GM12878 (cell line): Measurements from ENCODE around the gene SLC25A33. TPM values are rescaled to one million over a fixed set of nuclear protein-coding genes. Genes with fewer than 3 reads are reported as not detected.

ENCODE experiments used
- ATAC-seq: fragments of 200-7000 bp; cut with Tn5 transposase; 3 replicates; pipeline ENCODE4 v1.9.1; 2020; ENCODE audit warnings: mild to moderate bottlenecking, moderate library complexity
- BruUV-seq: library from RNA; stranded (reverse); fragments of 400-500 nt; replicated peaks from 2 replicates; lab custom pipeline; 2021; lab: Mats Ljungman, UMichigan
- CTCF ChIA-PET: fragments of 300-600 bp; sonication (Branson Sonifier 250); formaldehyde crosslinking; extraction: SDS; loops from one replicate; lab custom pipeline; 2021; ENCODE audit warnings: inconsistent platforms; lab: Yijun Ruan, JAX
- POLR2A ChIA-PET: fragments of 350-600 bp; formaldehyde crosslinking; extraction: SDS; loops from one replicate; lab custom pipeline; 2021; ENCODE audit warnings: inconsistent platforms; lab: Charles Lee
- RAD21 ChIA-PET: fragments of 300-600 bp; sonication (Branson Sonifier 250); formaldehyde crosslinking; loops from one replicate; lab custom pipeline; 2023; ENCODE audit warnings: antibody characterized with exemption; ENCODE audit not compliant: unreplicated experiment; lab: Charles Lee
- SMC1A ChIA-PET: fragments of 300-600 bp; sonication (Branson Sonifier 250); formaldehyde crosslinking; loops from one replicate; lab custom pipeline; 2023; ENCODE audit not compliant: unreplicated experiment, uncharacterized antibody; lab: Charles Lee
- DNase-seq: peaks from one replicate; pipeline ENCODE4 v3.0.0-alpha.2; 2011; ENCODE audit warnings: low read depth, low spot score
- FAIRE-seq: peaks from 3 replicates; lab custom pipeline; 2011; peaks lifted over from hg19 to GRCh38; lab: Jason Lieb, UNC
- H2AFZ ChIP-seq: 2 replicates; pipeline ENCODE4 v1.6.0; 2011; ENCODE audit warnings: low read depth, low read length, control low read depth; ENCODE audit not compliant: control insufficient read depth
- H3K27ac ChIP-seq: 2 replicates; pipeline ENCODE4 v1.5.1; 2011; ENCODE audit warnings: control low read depth; ENCODE audit not compliant: control insufficient read depth, insufficient read depth
- H3K27me3 ChIP-seq, 2 experiments: replicated peaks in 1 of 2; 2 replicates each; pipeline versions ENCODE4 v1.6.0 to v1.6.1; 2011; ENCODE audit warnings: low read length in 1 of 2; ENCODE audit not compliant: control insufficient read depth in 2 of 2, insufficient read depth in 2 of 2
- H3K36me3 ChIP-seq, 2 experiments: 2 replicates each; pipeline ENCODE4 v1.5.1; 2011; ENCODE audit warnings: low read length in 1 of 2; ENCODE audit not compliant: control insufficient read depth in 2 of 2, insufficient read depth in 2 of 2
- H3K4me1 ChIP-seq: 2 replicates; pipeline ENCODE4 v1.6.1; 2011; ENCODE audit warnings: mild to moderate bottlenecking, low read length, moderate library complexity, mixed read lengths; ENCODE audit not compliant: control insufficient read depth, insufficient read depth
- H3K4me2 ChIP-seq: 2 replicates; pipeline ENCODE4 v1.6.0; 2011; ENCODE audit warnings: control low read depth; ENCODE audit not compliant: control insufficient read depth, insufficient read depth
- H3K4me3 ChIP-seq: fragments of 200-600 bp; sonication (generic); 2 replicates; pipeline ENCODE4 v1.5.1; 2016
- H3K79me2 ChIP-seq: 2 replicates; pipeline ENCODE4 v1.6.0; 2011; ENCODE audit warnings: low read length; ENCODE audit not compliant: control insufficient read depth, insufficient read depth
- H3K9ac ChIP-seq: 2 replicates; pipeline ENCODE4 v1.8.0; 2011; ENCODE audit warnings: low read length, control low read depth, mixed read lengths; ENCODE audit not compliant: control insufficient read depth, insufficient read depth
- H3K9me3 ChIP-seq: replicated peaks from 3 replicates; pipeline ENCODE4 v1.5.1; 2011; ENCODE audit warnings: mild to moderate bottlenecking, low read length; ENCODE audit not compliant: control insufficient read depth, insufficient read depth
- H4K20me1 ChIP-seq: 2 replicates; pipeline ENCODE4 v1.6.0; 2011; ENCODE audit not compliant: control insufficient read depth, insufficient read depth
- ATF7 ChIP-seq: fragments of 450-650 bp; IDR thresholded peaks from 2 replicates; pipeline ENCODE4 v1.6.1; 2016; ENCODE audit warnings: low read depth, mild to moderate bottlenecking
- BHLHE40 ChIP-seq, 2 experiments: fragments of 450-650 bp in 1 of 2; IDR thresholded peaks; 2 replicates each; pipeline ENCODE4 v1.6.1; 2011 to 2017; ENCODE audit warnings: low read depth in 2 of 2, borderline replicate concordance in 1 of 2, improper control_type of control experiment in 1 of 2, low read length in 1 of 2, mild to moderate bottlenecking in 1 of 2
- CHD4 ChIP-seq: fragments of 200-600 bp; sonication (generic); IDR thresholded peaks from 2 replicates; pipeline ENCODE4 v1.6.1; 2016; ENCODE audit warnings: mild to moderate bottlenecking
- KAT2A ChIP-seq: conservative IDR thresholded peaks from 2 replicates; pipeline ENCODE4 v1.6.1; 2011; ENCODE audit warnings: low read depth, low read length; ENCODE audit not compliant: control insufficient read depth
- NFYB ChIP-seq: IDR thresholded peaks from 2 replicates; pipeline ENCODE4 v1.6.1; 2011; ENCODE audit warnings: low read depth, mild to moderate bottlenecking, low read length, improper control_type of control experiment, moderate library complexity; ENCODE audit not compliant: insufficient read depth
- NR2F1 ChIP-seq: fragments of 450-650 bp; conservative IDR thresholded peaks from 2 replicates; pipeline ENCODE4 v1.6.1; 2017; ENCODE audit warnings: mild to moderate bottlenecking
- ZNF622 ChIP-seq: fragments of 450-650 bp; IDR thresholded peaks from 2 replicates; pipeline ENCODE4 v1.6.1; 2017; ENCODE audit warnings: mild to moderate bottlenecking, inconsistent platforms
- WGBS: methylation state at CpG from one replicate; pipeline ENCODE4 v1.1.6; 2016; ENCODE audit warnings: low lambda C conversion rate; ENCODE audit not compliant: insufficient replicate concordance, insufficient coverage; ENCODE audit errors: missing lambda C conversion rate; 5-methylcytosine and 5-hydroxymethylcytosine counted together
- in situ Hi-C: fragments of 300-500 bp; cut with MboI; formaldehyde crosslinking; loops from 9 replicates; pipeline ENCODE4 v1.14.3; 2018; ENCODE audit warnings: mixed read lengths
- intact Hi-C: fragments of 100-400 bp; cut with micrococcal nuclease; formaldehyde crosslinking; loops from one replicate; pipeline ENCODE4 v1.14.2; 2022; ENCODE audit not compliant: unreplicated experiment
- polyA plus RNA-seq, 11 experiments: library from polyadenylated mRNA; depleted of rRNA in 4 of 11; unstranded in 6 of 11; stranded (reverse) in 5 of 11; fragments of >200 nt; fragmentation: Nextera tagmentation in 4 of 11; fragmentation: Illumina TruSeq in 1 of 11; extraction: Ambion mirVana in 4 of 11; extraction: Trizol in 1 of 11; gene quantifications; 1 replicate in 1 of 11; 2 replicates in 10 of 11; pipeline versions ENCODE4 v1.2.1 to v1.2.3, GENCODE V29; 2011 to 2016; ENCODE audit warnings: inconsistent platforms in 2 of 11, missing spikeins in 2 of 11, low read depth in 1 of 11
- total RNA-seq, 4 experiments: library from RNA; depleted of rRNA in 3 of 4; stranded (reverse); fragments of >200 nt in 3 of 4; fragmentation: Illumina TruSeq in 1 of 4; extraction: Trizol in 1 of 4; gene quantifications; 2 replicates each; pipeline versions ENCODE4 v1.2.1 to v1.2.3, GENCODE V29; 2013 to 2021
- TF ChIP-seq, protein P1 (sequence below): fragments of 450-650 bp; IDR thresholded peaks from 2 replicates; pipeline ENCODE4 v1.6.1; 2017; ENCODE audit warnings: borderline replicate concordance
- TF ChIP-seq, protein P2 (sequence below): IDR thresholded peaks from 2 replicates; pipeline ENCODE4 v1.6.1; 2012; ENCODE audit warnings: low read depth, low read length, improper control_type of control experiment
- TF ChIP-seq, protein P3 (sequence below): IDR thresholded peaks from 2 replicates; pipeline ENCODE4 v1.6.1; 2011; ENCODE audit warnings: borderline replicate concordance, low read depth, mild to moderate bottlenecking, moderate library complexity, low read length; ENCODE audit not compliant: insufficient read depth, poor library complexity, severe bottlenecking

The SLC25A33 gene
- total and polyA plus RNA-seq, 10 of the 15 experiments (the other 5 are each of a cell fraction or from before 2014, with no cell fraction given): 1.7 to 11.2 (median 8.4) TPM

- H3K79me2 ChIP-seq: no peaks in the 10 kb centered on the region
- BruUV-seq: no TSS peak
- SMC1A ChIA-PET: no interaction called here
- H3K27ac ChIP-seq: no peak overlapping the region
- in situ Hi-C loops (no loop called here), intact Hi-C loops (no loop called here)
- H4K20me1 ChIP-seq: no peaks in the 10 kb centered on the region
- RAD21 ChIA-PET: interaction anchor here (1.1 kb wide), 1 partner anchor 234 kb away, joined by 4 read pairs; no protein-coding TSS in a partner anchor
- no peaks in the 10 kb centered on the region for H3K4me1 ChIP-seq
- H3K27me3 ChIP-seq: no peaks in the 10 kb centered on the region
- POLR2A ChIA-PET: no interaction called here
- peak; percentile 36; the same call in 1 of the 2 replicates for TF ChIP-seq NR2F1
- no peak for TF ChIP-seq ZNF622
- peak in 1 of 2 experiments; percentile 90; a peak in 2 of 4 replicates for TF ChIP-seq BHLHE40 (IDR thresholded peaks at IDR 0.05; ENCODE audit: borderline replicate concordance in 1 of 2, low read depth in 2 of 2, low read length in 1 of 2)
- FAIRE-seq: no peak
- CTCF ChIA-PET: interaction anchor here (0.9 to 1.9 kb wide), 2 partner anchors 10 to 73 kb away, joined by 3 to 6 read pairs; no protein-coding TSS in a partner anchor
- H2AFZ ChIP-seq: no peak overlapping the region
- ATAC-seq: peak; percentile 58
- no peak overlapping the region for H3K4me2 ChIP-seq
- no peak overlapping the region for H3K9ac ChIP-seq
- no peaks in the 10 kb centered on the region for H3K9me3 ChIP-seq
- DNase-seq: no peak
- no peaks in the 10 kb centered on the region for H3K36me3 ChIP-seq
- 43% methylated on average over 17 of the region's 17 CpGs for WGBS
- H3K4me3 ChIP-seq: no peak overlapping the region
Measured at GRCh38 chr1:9500756-9501754, 38.2 kb upstream of the SLC25A33 start.

GRCh38 chr1:9503001-9503675, 36.1 kb upstream of the SLC25A33 start:
- Histone ChIP-seq H3K27ac (no peak overlapping the region), H3K4me2 (no peak overlapping the region), H3K4me1 (no peaks in the 10 kb centered on the region), H3K4me3 (no peak overlapping the region), H3K79me2 (no peaks in the 10 kb centered on the region), H2AFZ (no peak overlapping the region), H3K36me3 (no peaks in the 10 kb centered on the region), H3K9ac (no peak overlapping the region), H3K9me3 (no peaks in the 10 kb centered on the region), H3K27me3 (no peaks in the 10 kb centered on the region), H4K20me1 (no peaks in the 10 kb centered on the region)
- ChIA-PET POLR2A (no interaction called here), SMC1A (no interaction called here), CTCF (no interaction called here), RAD21 (no interaction called here)
- ATAC-seq (no peak), FAIRE-seq (no peak), DNase-seq (no peak)
- BruUV-seq: no TSS peak
- in situ Hi-C loops: no loop called here
- WGBS: 73% methylated on average over 18 of the region's 18 CpGs
- intact Hi-C loops: no loop called here
- TF ChIP-seq CHD4: no peak
- TF ChIP-seq ATF7: no peak
- TF ChIP-seq KAT2A: no peak
- TF ChIP-seq, protein P1, sequence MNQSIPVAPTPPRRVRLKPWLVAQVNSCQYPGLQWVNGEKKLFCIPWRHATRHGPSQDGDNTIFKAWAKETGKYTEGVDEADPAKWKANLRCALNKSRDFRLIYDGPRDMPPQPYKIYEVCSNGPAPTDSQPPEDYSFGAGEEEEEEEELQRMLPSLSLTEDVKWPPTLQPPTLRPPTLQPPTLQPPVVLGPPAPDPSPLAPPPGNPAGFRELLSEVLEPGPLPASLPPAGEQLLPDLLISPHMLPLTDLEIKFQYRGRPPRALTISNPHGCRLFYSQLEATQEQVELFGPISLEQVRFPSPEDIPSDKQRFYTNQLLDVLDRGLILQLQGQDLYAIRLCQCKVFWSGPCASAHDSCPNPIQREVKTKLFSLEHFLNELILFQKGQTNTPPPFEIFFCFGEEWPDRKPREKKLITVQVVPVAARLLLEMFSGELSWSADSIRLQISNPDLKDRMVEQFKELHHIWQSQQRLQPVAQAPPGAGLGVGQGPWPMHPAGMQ: no peak
- TF ChIP-seq, protein P2, sequence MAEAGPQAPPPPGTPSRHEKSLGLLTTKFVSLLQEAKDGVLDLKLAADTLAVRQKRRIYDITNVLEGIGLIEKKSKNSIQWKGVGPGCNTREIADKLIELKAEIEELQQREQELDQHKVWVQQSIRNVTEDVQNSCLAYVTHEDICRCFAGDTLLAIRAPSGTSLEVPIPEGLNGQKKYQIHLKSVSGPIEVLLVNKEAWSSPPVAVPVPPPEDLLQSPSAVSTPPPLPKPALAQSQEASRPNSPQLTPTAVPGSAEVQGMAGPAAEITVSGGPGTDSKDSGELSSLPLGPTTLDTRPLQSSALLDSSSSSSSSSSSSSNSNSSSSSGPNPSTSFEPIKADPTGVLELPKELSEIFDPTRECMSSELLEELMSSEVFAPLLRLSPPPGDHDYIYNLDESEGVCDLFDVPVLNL: no peak
- no peak for TF ChIP-seq NFYB
- TF ChIP-seq, protein P3, sequence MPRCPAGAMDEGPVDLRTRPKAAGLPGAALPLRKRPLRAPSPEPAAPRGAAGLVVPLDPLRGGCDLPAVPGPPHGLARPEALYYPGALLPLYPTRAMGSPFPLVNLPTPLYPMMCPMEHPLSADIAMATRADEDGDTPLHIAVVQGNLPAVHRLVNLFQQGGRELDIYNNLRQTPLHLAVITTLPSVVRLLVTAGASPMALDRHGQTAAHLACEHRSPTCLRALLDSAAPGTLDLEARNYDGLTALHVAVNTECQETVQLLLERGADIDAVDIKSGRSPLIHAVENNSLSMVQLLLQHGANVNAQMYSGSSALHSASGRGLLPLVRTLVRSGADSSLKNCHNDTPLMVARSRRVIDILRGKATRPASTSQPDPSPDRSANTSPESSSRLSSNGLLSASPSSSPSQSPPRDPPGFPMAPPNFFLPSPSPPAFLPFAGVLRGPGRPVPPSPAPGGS: no peak
